H1 (cell line): Measurements from ENCODE around the gene CALR. TPM values are rescaled to one million over a fixed set of nuclear protein-coding genes. Genes with fewer than 3 reads are reported as not detected.

Experiments used
- CTCF ChIA-PET: fragments of 300-600 bp; sonication (Branson Sonifier 250); formaldehyde crosslinking; loops from one replicate; lab custom pipeline; 2021; ENCODE audit not compliant: partially characterized antibody; lab: Charles Lee
- POLR2A ChIA-PET: fragments of 300-600 bp; sonication (Branson Sonifier 250); formaldehyde crosslinking; loops from one replicate; lab custom pipeline; 2021; ENCODE audit warnings: inconsistent platforms; ENCODE audit not compliant: partially characterized antibody; lab: Charles Lee
- DNase-seq, 2 experiments: peaks; one replicate each; pipeline versions ENCODE4 v3.0.0 to v3.0.0-alpha.2; 2010 to 2022; ENCODE audit warnings: low spot score in 2 of 2, low read depth in 1 of 2, mixed read lengths in 1 of 2
- FAIRE-seq: peaks from 2 replicates; lab custom pipeline; 2011; peaks lifted over from hg19 to GRCh38; lab: Jason Lieb, UNC
- H2AFZ ChIP-seq: 2 replicates; pipeline ENCODE4 v1.8.1; 2012; ENCODE audit warnings: low read length, inconsistent platforms
- H2AK5ac ChIP-seq: 2 replicates; pipeline ENCODE4 v1.6.1; 2013; ENCODE audit warnings: low read depth, low read length
- H2BK120ac ChIP-seq: replicated peaks from 2 replicates; pipeline ENCODE3; 2013; ENCODE audit warnings: low read depth, low read length, inconsistent platforms
- H2BK12ac ChIP-seq: 2 replicates; pipeline ENCODE4 v1.6.1; 2013; ENCODE audit warnings: low read depth, low read length
- H2BK15ac ChIP-seq: 2 replicates; pipeline ENCODE4 v1.6.1; 2013; ENCODE audit warnings: low read length
- H2BK20ac ChIP-seq: 2 replicates; pipeline ENCODE4 v1.6.1; 2013; ENCODE audit warnings: low read length
- H2BK5ac ChIP-seq: 2 replicates; pipeline ENCODE4 v1.6.1; 2013; ENCODE audit warnings: low read depth, low read length
- H3K14ac ChIP-seq: 2 replicates; pipeline ENCODE4 v1.6.1; 2013; ENCODE audit warnings: inconsistent platforms; ENCODE audit not compliant: insufficient read length
- H3K18ac ChIP-seq: 2 replicates; pipeline ENCODE4 v1.6.1; 2013; ENCODE audit warnings: low read length; ENCODE audit errors: extremely low read depth
- H3K23ac ChIP-seq: 2 replicates; pipeline ENCODE4 v1.6.1; 2013; ENCODE audit warnings: inconsistent platforms; ENCODE audit not compliant: insufficient read length
- H3K23me2 ChIP-seq: 2 replicates; pipeline ENCODE4 v1.6.1; 2013; ENCODE audit warnings: low read depth, low read length
- H3K27ac ChIP-seq: 2 replicates; pipeline ENCODE4 v1.6.1; 2011; ENCODE audit warnings: low read depth, low read length, inconsistent platforms
- H3K27me3 ChIP-seq, 4 experiments: replicated peaks in 1 of 4; 1 replicate in 1 of 4; 2 replicates in 3 of 4; pipeline versions ENCODE4 v1.6.1 to v1.8.1; 2011 to 2013; ENCODE audit warnings: low read length in 3 of 4, mild to moderate bottlenecking in 3 of 4, inconsistent platforms in 2 of 4, mixed read lengths in 2 of 4, moderate library complexity in 1 of 4; ENCODE audit not compliant: control insufficient read depth in 3 of 4, insufficient read depth in 3 of 4; ENCODE audit errors: extremely low read depth in 1 of 4
- H3K36me3 ChIP-seq, 4 experiments: 2 replicates each; pipeline versions ENCODE4 v1.6.1 to v1.8.1; 2011 to 2013; ENCODE audit warnings: mild to moderate bottlenecking in 4 of 4, low read length in 3 of 4, moderate library complexity in 2 of 4, control low read depth in 1 of 4, inconsistent platforms in 1 of 4; ENCODE audit not compliant: insufficient read depth in 4 of 4, control insufficient read depth in 2 of 4
- H3K4ac ChIP-seq: replicated peaks from 2 replicates; pipeline ENCODE3; 2013; ENCODE audit warnings: low read length, low read depth, mixed read lengths, inconsistent platforms; ENCODE audit not compliant: insufficient read length
- H3K4me1 ChIP-seq, 4 experiments: replicated peaks in 1 of 4; 1 replicate in 1 of 4; 2 replicates in 3 of 4; pipeline versions ENCODE4 v1.6.1 to v1.8.1; 2011 to 2013; ENCODE audit warnings: low read length in 3 of 4, inconsistent platforms in 2 of 4, mixed read lengths in 1 of 4; ENCODE audit not compliant: insufficient read depth in 4 of 4, control insufficient read depth in 3 of 4
- H3K4me2 ChIP-seq, 2 experiments: 2 replicates each; pipeline versions ENCODE4 v1.6.1 to v1.8.1; 2011 to 2013; ENCODE audit warnings: low read depth in 2 of 2, low read length in 2 of 2, control low read depth in 1 of 2, inconsistent platforms in 1 of 2, mild to moderate bottlenecking in 1 of 2; ENCODE audit not compliant: insufficient read depth in 1 of 2
- H3K4me3 ChIP-seq, 4 experiments: fragments of 200-600, 300-600 bp in 1 of 4; sonication (generic), shearing (Covaris generic), sonication (Bioruptor Twin) in 1 of 4; 2 replicates each; pipeline versions ENCODE4 v1.5.1 to v1.8.1; 2011 to 2016; ENCODE audit warnings: low read length in 4 of 4, low read depth in 3 of 4, control low read depth in 2 of 4, inconsistent platforms in 2 of 4, mild to moderate bottlenecking in 2 of 4, mixed read lengths in 1 of 4, moderate library complexity in 1 of 4; ENCODE audit not compliant: insufficient read depth in 2 of 4; ENCODE audit errors: extremely low read depth in 1 of 4
- H3K56ac ChIP-seq: replicated peaks from 2 replicates; pipeline ENCODE3; 2013; ENCODE audit warnings: low read depth, mild to moderate bottlenecking, mixed read lengths, low read length, inconsistent platforms; ENCODE audit not compliant: insufficient read length
- H3K79me1 ChIP-seq: 2 replicates; pipeline ENCODE4 v1.6.1; 2013; ENCODE audit warnings: low read depth, low read length, control low read depth
- H3K79me2 ChIP-seq, 2 experiments: 2 replicates each; pipeline versions ENCODE4 v1.6.1 to v1.8.1; 2012 to 2013; ENCODE audit warnings: low read length in 2 of 2, mild to moderate bottlenecking in 2 of 2, inconsistent platforms in 1 of 2; ENCODE audit not compliant: insufficient read depth in 2 of 2, control insufficient read depth in 1 of 2
- H3K9ac ChIP-seq, 4 experiments: replicated peaks in 1 of 4; 1 replicate in 1 of 4; 2 replicates in 3 of 4; pipeline versions ENCODE4 v1.6.1 to v1.8.1; 2011 to 2013; ENCODE audit warnings: low read depth in 3 of 4, low read length in 3 of 4, control low read depth in 2 of 4, mild to moderate bottlenecking in 2 of 4, moderate library complexity in 2 of 4, inconsistent platforms in 1 of 4; ENCODE audit errors: extremely low read depth in 1 of 4
- H3K9me3 ChIP-seq, 2 experiments: 2 replicates each; pipeline versions ENCODE4 v1.6.1 to v1.8.1; 2012 to 2013; ENCODE audit warnings: mild to moderate bottlenecking in 2 of 2, moderate library complexity in 2 of 2, control low read depth in 1 of 2, inconsistent platforms in 1 of 2, low read depth in 1 of 2, low read length in 1 of 2, mixed read lengths in 1 of 2; ENCODE audit not compliant: insufficient read depth in 2 of 2
- H4K20me1 ChIP-seq, 2 experiments: replicated peaks in 1 of 2; 2 replicates each; pipeline versions ENCODE3 to v1.8.1; 2011 to 2013; ENCODE audit warnings: inconsistent platforms in 2 of 2, low read length in 2 of 2, mild to moderate bottlenecking in 1 of 2; ENCODE audit not compliant: insufficient read depth in 2 of 2, control insufficient read depth in 1 of 2
- H4K5ac ChIP-seq: 2 replicates; pipeline ENCODE4 v1.6.1; 2013; ENCODE audit warnings: low read length, low read depth, mixed read lengths, inconsistent platforms; ENCODE audit not compliant: insufficient read length
- H4K8ac ChIP-seq: 2 replicates; pipeline ENCODE4 v1.8.0; 2013; ENCODE audit warnings: mild to moderate bottlenecking, moderate library complexity, low read length, inconsistent platforms; ENCODE audit not compliant: insufficient read depth; ENCODE audit errors: extremely low read depth
- H4K91ac ChIP-seq: replicated peaks from 2 replicates; pipeline ENCODE3; 2013; ENCODE audit warnings: low read length, mixed read lengths, inconsistent platforms; ENCODE audit not compliant: insufficient read length
- ASH2L ChIP-seq: fragments of 200-600, 300-600 bp; sonication (generic); IDR thresholded peaks from one replicate; pipeline ENCODE4 v1.7.1; 2017; ENCODE audit warnings: low read length
- EP300 ChIP-seq, 2 experiments: IDR thresholded peaks; 1 replicate in 1 of 2; 2 replicates in 1 of 2; pipeline ENCODE4 v1.6.1; 2011 to 2012; ENCODE audit warnings: low read depth in 2 of 2, low read length in 2 of 2, mild to moderate bottlenecking in 2 of 2, borderline replicate concordance in 1 of 2, inconsistent platforms in 1 of 2, moderate library complexity in 1 of 2
- GTF2F1 ChIP-seq: IDR thresholded peaks from 2 replicates; pipeline ENCODE4 v1.6.1; 2012; ENCODE audit warnings: low read depth, low read length, improper control_type of control experiment, borderline replicate concordance
- KDM4A ChIP-seq: IDR thresholded peaks from one replicate; pipeline ENCODE4 v1.7.1; 2012; ENCODE audit warnings: low read depth, mild to moderate bottlenecking, moderate library complexity, low read length, inconsistent platforms; ENCODE audit not compliant: severe bottlenecking
- POLR2A ChIP-seq, 2 experiments: IDR thresholded peaks; 1 replicate in 1 of 2; 2 replicates in 1 of 2; pipeline ENCODE4 v1.6.1; 2011; ENCODE audit warnings: low read depth in 2 of 2, low read length in 2 of 2, mild to moderate bottlenecking in 2 of 2; ENCODE audit errors: control extremely low read depth in 1 of 2
- SIN3A ChIP-seq, 2 experiments: IDR thresholded peaks in 1 of 2; conservative IDR thresholded peaks in 1 of 2; 2 replicates each; pipeline ENCODE4 v1.6.1; 2011 to 2012; ENCODE audit warnings: low read length in 2 of 2, improper control_type of control experiment in 1 of 2, low read depth in 1 of 2, mild to moderate bottlenecking in 1 of 2
- SRF ChIP-seq: IDR thresholded peaks from 2 replicates; pipeline ENCODE4 v1.6.1; 2011; ENCODE audit warnings: mild to moderate bottlenecking, low read depth, low read length, moderate library complexity
- SUZ12 ChIP-seq: fragments of 200-600 bp; sonication (generic); IDR thresholded peaks from 2 replicates; pipeline ENCODE4 v1.6.1; 2012; ENCODE audit warnings: mild to moderate bottlenecking, inconsistent platforms, low read length, moderate library complexity, mixed read lengths
- TBP ChIP-seq: IDR thresholded peaks from 2 replicates; pipeline ENCODE4 v1.6.1; 2011; ENCODE audit warnings: low read depth, low read length, improper control_type of control experiment
- TCF12 ChIP-seq: IDR thresholded peaks from 2 replicates; pipeline ENCODE4 v1.6.1; 2011; ENCODE audit warnings: low read depth, mild to moderate bottlenecking, low read length
- YY1 ChIP-seq: IDR thresholded peaks from 2 replicates; pipeline ENCODE4 v1.6.1; 2011; ENCODE audit warnings: low read depth, mild to moderate bottlenecking, low read length
- WGBS, 2 experiments: shearing (Covaris generic) in 1 of 2; methylation state at CpG; one replicate each; pipeline versions ENCODE4 v1.1.6 to v1.1.7; 2013 to 2015; ENCODE audit warnings: low lambda C conversion rate in 2 of 2, mixed read lengths in 2 of 2, inconsistent platforms in 1 of 2, low coverage in 1 of 2, missing lambda C conversion rate in 1 of 2; ENCODE audit not compliant: insufficient replicate concordance in 2 of 2, insufficient coverage in 1 of 2, insufficient read length in 1 of 2; ENCODE audit errors: extremely low coverage in 1 of 2, missing lambda C conversion rate in 1 of 2; 5-methylcytosine and 5-hydroxymethylcytosine counted together
- polyA plus RNA-seq, 7 experiments: library from polyadenylated mRNA; depleted of rRNA in 3 of 7; stranded (reverse) in 5 of 7; unstranded in 2 of 7; fragments of >200 nt in 5 of 7; fragments of 200-250 nt in 2 of 7; gene quantifications; 1 replicate in 5 of 7; 2 replicates in 1 of 7; 4 replicates in 1 of 7; pipeline versions ENCODE4 v1.2.1 to v1.2.3, GENCODE V29; 2011 to 2013; ENCODE audit warnings: missing spikeins in 2 of 7, mixed read lengths in 2 of 7
- total RNA-seq: library from RNA; stranded (reverse); fragmentation: NEBNext Ultra II Directional; extraction: Animal tissue kit (Norgen Biotek cat#: 25700); gene quantifications from 2 replicates; pipeline ENCODE4 v1.2.1, GENCODE V29; 2021

Gene CALR
- total and polyA plus RNA-seq, 2 of the 8 experiments (the other 6 are each of a cell fraction or from before 2014, with no cell fraction given) = 591 to 1,155 TPM

DNA sequence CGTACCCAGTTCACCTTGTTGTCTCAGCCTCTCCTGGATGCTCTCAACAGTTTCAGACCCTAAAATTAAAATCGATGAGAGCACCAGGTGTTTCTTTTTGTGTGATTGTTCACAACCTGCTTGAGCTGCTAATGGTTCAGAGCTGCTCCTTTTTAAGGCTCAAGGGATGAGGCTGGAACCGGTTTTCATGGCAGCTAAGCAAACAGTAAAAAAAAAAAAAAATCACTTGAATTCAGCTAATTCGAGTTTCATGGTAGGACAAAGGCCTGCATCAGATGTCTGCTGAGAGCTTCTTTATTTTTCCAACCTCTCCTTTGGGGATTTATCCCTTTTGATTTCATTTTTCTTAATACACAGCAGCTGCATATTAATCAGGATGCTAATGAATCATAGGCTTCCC is 25.8 kb upstream of the CALR start:
- 77% methylated on average over 4 of the region's 4 CpGs; no CpG with 5 or more reads in 1 of the 2 experiments for WGBS, 2 experiments
- Histone ChIP-seq H2BK20ac (peak overlapping the region; percentile 32; the same call in 1 of the 2 replicates), H2AFZ (no peak overlapping the region), H3K4me2 (peak overlapping the region; percentile 25 to 58), H3K18ac (peak overlapping the region; percentile 71), H2BK12ac (peak overlapping the region; percentile 90; the same call in 1 of the 2 replicates), H3K27ac (peak overlapping the region; percentile 42; the same call in 1 of the 2 replicates), H4K5ac (no peak overlapping the region), H2AK5ac (peak overlapping the region; percentile 11; the same call in 1 of the 2 replicates), H3K79me2 (no peaks in the 10 kb centered on the region), H3K56ac (no peak overlapping the region), H2BK5ac (no peak overlapping the region), H3K36me3 (no peaks in the 10 kb centered on the region), H3K9me3 (no peaks in the 10 kb centered on the region), H3K79me1 (no peaks in the 10 kb centered on the region), H3K4me1 (peaks cover 8 to 20% (median 14%) of the 10 kb centered on the region in 4 experiments), H3K14ac (no peak overlapping the region), H4K20me1 (no peaks in the 10 kb centered on the region), H3K9ac (peak overlapping the region in 1 of 4 experiments; percentile 45; a peak in 3 of 7 replicates), H2BK15ac (peak overlapping the region; percentile 61; the same call in 1 of the 2 replicates), H2BK120ac (no peak overlapping the region), H4K8ac (peak overlapping the region; percentile 95; the same call in 1 of the 2 replicates), H3K4me3 (peak overlapping the region in 2 of 4 experiments; percentile 32 to 33; a peak in 2 of 8 replicates), H3K27me3 (no peaks in the 10 kb centered on the region), H4K91ac (peak overlapping the region; percentile 57), H3K23ac (no peak overlapping the region), H3K4ac (no peak overlapping the region), H3K23me2 (no peaks in the 10 kb centered on the region)
- ChIA-PET CTCF (interaction anchor here (0.7 to 1.7 kb wide), 6 partner anchors 20 to 53 kb away, joined by 3 to 8 read pairs (median 5); partner anchors contain the start of gene KLF1), POLR2A (interaction anchor here (0.6 to 13.9 kb wide), 15 partner anchors 9 to 176 kb away, joined by 3 to 180 read pairs (median 6); partner anchors contain the start of genes CALR, DNASE2, FARSA and GCDH)
- TF ChIP-seq TCF12 = no peak
- TF ChIP-seq SIN3A (conservative IDR thresholded peaks at IDR 0.05 in 1 of 2, IDR thresholded peaks at IDR 0.05 in 1 of 2; ENCODE audit: low read depth in 1 of 2, low read length in 2 of 2) = no peak
- TF ChIP-seq TBP = no peak
- TF ChIP-seq KDM4A = no peak
- TF ChIP-seq SUZ12 = no peak
- no peak for TF ChIP-seq GTF2F1
- no peak for TF ChIP-seq POLR2A (IDR thresholded peaks at IDR 0.05; ENCODE audit: control extremely low read depth in 1 of 2, low read depth in 2 of 2, low read length in 2 of 2)
- TF ChIP-seq ASH2L = no peak
- no peak for TF ChIP-seq YY1
- no peak for TF ChIP-seq SRF
- no peak for TF ChIP-seq EP300 (IDR thresholded peaks at IDR 0.05; ENCODE audit: borderline replicate concordance in 1 of 2, low read depth in 2 of 2, low read length in 2 of 2)
- no peak for DNase-seq
- FAIRE-seq = no peak
